ENCODE measurements around the gene NPIPB6.
A peak's percentile ranks its signal among the peaks of the same experiment; 100 is the strongest.

NPIPB6 gene

GRCh38 chr16:28297784-28298510 is 65.4 kb downstream of the NPIPB6 start:
- no peak for DNase-seq

DNA sequence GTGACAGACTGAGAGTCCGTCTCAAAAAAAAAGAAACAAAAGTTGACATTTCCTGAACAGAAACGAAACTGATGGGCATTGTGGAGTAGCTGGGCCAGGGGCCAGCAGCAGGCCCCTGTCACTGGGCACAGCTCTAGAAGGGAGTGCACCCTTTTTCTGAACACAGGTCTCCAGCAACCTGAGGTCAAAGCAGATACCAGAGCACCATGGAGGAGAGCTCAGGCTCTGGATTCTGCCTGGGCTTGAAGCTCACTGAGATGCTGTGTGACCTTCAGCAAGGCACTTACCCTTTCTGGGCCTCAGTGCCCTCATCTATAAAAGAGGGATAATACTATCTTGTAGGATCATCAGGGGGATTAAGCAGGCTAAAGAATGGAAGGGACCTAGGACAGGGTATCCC is 66.0 kb downstream of the NPIPB6 start:
- no peak for DNase-seq

DNA sequence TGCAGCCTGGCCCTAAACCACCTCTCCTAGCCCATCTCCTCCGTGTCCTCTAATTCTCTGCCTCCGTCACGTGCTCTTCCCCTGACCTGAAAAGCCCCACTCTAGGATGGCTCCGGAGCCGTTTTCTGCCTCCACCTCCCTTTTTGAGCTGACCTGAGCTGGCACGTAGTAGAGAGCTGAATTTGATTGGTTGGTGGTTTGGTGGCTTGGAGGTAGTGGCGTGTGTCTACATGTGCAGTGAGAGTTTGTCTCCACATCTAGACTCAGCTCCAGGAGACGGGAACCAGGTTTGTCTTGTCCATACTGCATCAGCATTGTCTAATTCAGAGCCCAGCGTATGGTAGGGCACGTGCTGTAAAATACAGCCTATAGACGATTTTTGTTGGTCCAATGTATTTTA is 68.0 kb downstream of the NPIPB6 start:
- DNase-seq = no peak

GRCh38 chr16:28294201-28294600 is 69.1 kb downstream of the NPIPB6 start:
- no peak for DNase-seq

GRCh38 chr16:28293601-28293960 is 69.7 kb downstream of the NPIPB6 start:
- DNase-seq = no peak

- DNase-seq = peak; percentile 55
Observed at GRCh38 chr16:28292731-28293600, 70.3 kb downstream of the NPIPB6 start.
